ENCODE data around the gene GALNT2. TPM values are rescaled to one million over a fixed set of nuclear protein-coding genes. Genes with fewer than 3 reads are reported as not detected.

Gene GALNT2
- total RNA-seq, 1 experiment from 2014 or later: 62.2 TPM

DNA sequence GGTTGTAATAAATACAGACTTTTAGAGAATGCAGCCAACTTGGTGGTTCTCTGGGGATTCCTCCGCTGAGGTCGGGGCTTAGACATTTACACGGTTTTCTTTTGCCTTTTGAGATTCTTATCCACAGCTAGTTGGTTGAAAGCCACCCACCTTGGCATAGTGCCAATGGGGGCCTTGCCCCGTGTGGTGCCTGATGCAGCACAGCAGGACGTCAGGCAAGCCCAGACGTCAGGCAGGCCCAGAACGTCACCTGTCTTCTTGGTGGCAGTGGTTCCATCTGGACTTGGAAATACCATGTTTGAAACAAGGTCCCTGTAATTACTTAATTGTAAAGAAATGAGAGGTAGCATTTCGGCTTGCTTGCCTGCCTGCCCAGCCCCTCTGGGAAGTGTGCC, 78.5 kb downstream of the GALNT2 start:
- H3K27me3 Mint-ChIP-seq (ENCODE audit: insufficient read depth, unreplicated experiment): no peaks in the 10 kb centered on the region
- no peaks in the 10 kb centered on the region for H3K9me3 ChIP-seq
- no peak overlapping the region for H3K27ac Mint-ChIP-seq (ENCODE audit: unreplicated experiment)
- ChIA-PET POLR2A (no interaction called here), CTCF (interaction anchor here (0.6 kb wide), 1 partner anchor 15 kb away, joined by 3 read pairs; no protein-coding TSS in a partner anchor)
- H3K4me3 Mint-ChIP-seq (ENCODE audit: unreplicated experiment): no peak overlapping the region
- H3K4me1 ChIP-seq: 0 out of 2 replicates have a peak, but pooled peaks cover 4% of the 10 kb centered on the region
- intact Hi-C loops (cut with micrococcal nuclease; ENCODE audit: unreplicated experiment): no loop called here
- DNase-seq: no peak
- H3K4me3 ChIP-seq (ENCODE audit: low read depth, low read length): no peak overlapping the region
- no peaks in the 10 kb centered on the region for H3K27me3 ChIP-seq (replicated peaks; ENCODE audit: control insufficient read depth, insufficient read depth, low read length)
- no peaks in the 10 kb centered on the region for H3K4me1 Mint-ChIP-seq (ENCODE audit: low read depth, unreplicated experiment)
- BruUV-seq (replicated peaks): no TSS peak
- no peaks in the 10 kb centered on the region; the same call in 1 of the 2 replicates for H3K36me3 ChIP-seq (ENCODE audit: control insufficient read depth, insufficient read depth, low read length)
- H3K9me3 Mint-ChIP-seq (ENCODE audit: unreplicated experiment): no peaks in the 10 kb centered on the region
- no peak for TF ChIP-seq CTCF (IDR thresholded peaks at IDR 0.05; ENCODE audit: insufficient read depth in 1 of 2, low read depth in 1 of 2, low read length in 1 of 2, severe bottlenecking in 1 of 2, unreplicated experiment in 1 of 2)
- no peaks in the 10 kb centered on the region for H3K36me3 Mint-ChIP-seq (ENCODE audit: insufficient read depth, unreplicated experiment)

DNA sequence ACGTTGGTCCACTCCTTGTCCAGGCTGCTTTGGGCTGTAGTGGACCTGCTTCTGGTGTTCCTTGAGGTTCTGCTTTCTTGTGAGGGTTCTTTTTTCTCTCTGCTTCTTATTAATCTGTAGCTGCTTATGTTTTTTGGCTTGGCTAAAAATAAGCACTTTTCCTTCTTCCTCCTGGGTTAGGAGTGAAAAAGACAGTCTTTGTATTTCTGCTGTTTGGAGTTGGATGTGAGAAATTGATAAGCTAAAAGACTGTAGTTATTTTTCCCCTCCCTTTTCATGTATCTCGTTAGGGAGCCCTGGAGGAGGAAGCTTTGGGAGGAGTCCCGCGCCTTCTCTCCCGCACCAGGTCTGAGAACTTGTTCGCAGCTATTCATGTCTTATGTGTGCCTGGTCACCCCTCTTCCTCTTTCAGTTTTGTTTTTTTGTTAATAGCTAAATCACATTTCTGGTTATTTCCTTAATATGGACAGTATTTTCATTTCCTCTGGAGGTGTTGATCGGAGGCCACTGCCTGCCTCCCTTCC, 79.0 kb downstream of the GALNT2 start:
- intact Hi-C loops (cut with micrococcal nuclease; ENCODE audit: unreplicated experiment): no loop called here
- Mint-ChIP-seq H3K36me3 (ENCODE audit: insufficient read depth, unreplicated experiment) (no peaks in the 10 kb centered on the region), H3K4me3 (ENCODE audit: unreplicated experiment) (no peak overlapping the region), H3K4me1 (ENCODE audit: low read depth, unreplicated experiment) (no peaks in the 10 kb centered on the region), H3K27me3 (ENCODE audit: insufficient read depth, unreplicated experiment) (no peaks in the 10 kb centered on the region), H3K27ac (ENCODE audit: unreplicated experiment) (no peak overlapping the region), H3K9me3 (ENCODE audit: unreplicated experiment) (no peaks in the 10 kb centered on the region)
- Histone ChIP-seq H3K27me3 (replicated peaks; ENCODE audit: control insufficient read depth, insufficient read depth, low read length) (no peaks in the 10 kb centered on the region), H3K36me3 (ENCODE audit: control insufficient read depth, insufficient read depth, low read length) (no peaks in the 10 kb centered on the region; the same call in 1 of the 2 replicates), H3K4me3 (ENCODE audit: low read depth, low read length) (no peak overlapping the region), H3K9me3 (no peaks in the 10 kb centered on the region), H3K4me1 (no peaks in the 10 kb centered on the region)
- TF ChIP-seq CTCF (IDR thresholded peaks at IDR 0.05; ENCODE audit: insufficient read depth in 1 of 2, low read depth in 1 of 2, low read length in 1 of 2, severe bottlenecking in 1 of 2, unreplicated experiment in 1 of 2): no peak
- ChIA-PET POLR2A (no interaction called here), CTCF (interaction anchor here (0.6 kb wide), 1 partner anchor 16 kb away, joined by 3 read pairs; no protein-coding TSS in a partner anchor)
- DNase-seq: no peak
- BruUV-seq (replicated peaks): no TSS peak

DNA sequence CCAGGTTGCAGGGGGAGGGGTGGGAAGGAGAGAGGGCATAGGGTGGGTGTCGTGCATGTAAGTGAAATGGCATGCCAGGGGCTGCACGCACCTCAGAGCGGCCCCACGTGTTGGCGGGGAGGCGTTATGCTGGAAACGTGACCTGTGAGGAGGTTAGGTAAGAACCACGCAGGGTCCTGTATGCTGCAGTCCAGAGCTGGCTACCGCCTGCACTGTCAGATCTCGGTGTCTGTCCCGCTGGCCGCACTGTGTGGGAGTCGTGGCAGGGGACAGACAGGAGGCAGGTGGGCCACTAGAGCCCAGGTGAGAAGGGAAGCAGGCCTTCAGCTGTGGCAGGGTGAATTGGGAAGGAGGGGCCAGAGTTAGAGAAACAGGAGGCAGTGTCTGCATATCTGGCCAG, 79.7 kb downstream of the GALNT2 start:
- H3K27me3 Mint-ChIP-seq (ENCODE audit: insufficient read depth, unreplicated experiment): no peaks in the 10 kb centered on the region
- intact Hi-C loops (cut with micrococcal nuclease; ENCODE audit: unreplicated experiment): no loop called here
- H3K9me3 ChIP-seq: no peaks in the 10 kb centered on the region
- H3K36me3 ChIP-seq (ENCODE audit: control insufficient read depth, insufficient read depth, low read length): no peaks in the 10 kb centered on the region; the same call in 1 of the 2 replicates
- H3K9me3 Mint-ChIP-seq (ENCODE audit: unreplicated experiment): no peaks in the 10 kb centered on the region
- ChIA-PET CTCF (no interaction called here), POLR2A (no interaction called here)
- H3K27me3 ChIP-seq (replicated peaks; ENCODE audit: control insufficient read depth, insufficient read depth, low read length): no peaks in the 10 kb centered on the region
- BruUV-seq (replicated peaks): no TSS peak
- H3K4me1 Mint-ChIP-seq (ENCODE audit: low read depth, unreplicated experiment): no peaks in the 10 kb centered on the region
- no peak overlapping the region for H3K4me3 ChIP-seq (ENCODE audit: low read depth, low read length)
- no peaks in the 10 kb centered on the region for H3K36me3 Mint-ChIP-seq (ENCODE audit: insufficient read depth, unreplicated experiment)
- no peak overlapping the region for H3K4me3 Mint-ChIP-seq (ENCODE audit: unreplicated experiment)
- H3K4me1 ChIP-seq: no peaks in the 10 kb centered on the region
- TF ChIP-seq CTCF (IDR thresholded peaks at IDR 0.05; ENCODE audit: insufficient read depth in 1 of 2, low read depth in 1 of 2, low read length in 1 of 2, severe bottlenecking in 1 of 2, unreplicated experiment in 1 of 2): no peak
- DNase-seq: no peak
- no peak overlapping the region for H3K27ac Mint-ChIP-seq (ENCODE audit: unreplicated experiment)
